T-helper 2 cell (primary cell): ENCODE measurements around the gene CFAP69.
"Not testable (repeated sequence)": the region's sequence is repeated elsewhere in the genome, so short reads cannot be mapped to it uniquely, and the experiment has no call there.

Source experiments
- DNase-seq, 5 experiments: peaks; one replicate each; pipeline versions ENCODE4 v3.0.0 to v3.0.0-alpha.2; 2012 to 2022

Gene CFAP69

GRCh38 chr7:90347759-90348158 lies 102.8 kb downstream of the CFAP69 start:
- DNase-seq: no peak

- no peak for DNase-seq
These were observed 104.3 kb downstream of the CFAP69 start for GRCh38 chr7:90349305-90349704.

GRCh38 chr7:90350032-90350431 lies 105.1 kb downstream of the CFAP69 start:
- DNase-seq: not testable (repeated sequence)

- no peak for DNase-seq
These were observed 107.0 kb downstream of the CFAP69 start for GRCh38 chr7:90351987-90352386.
